SK-N-SH treated with all-trans-retinoic acid at 6 μM for 48 hours (cell line): ENCODE data around the gene HTR1B.

Experiments
- ATAC-seq: fragments of 200-7000 bp; cut with Tn5 transposase; 3 replicates; pipeline ENCODE4 v1.9.1; 2020; ENCODE audit warnings: mild to moderate bottlenecking, moderate library complexity
- ARNTL ChIP-seq: fragments of 450-650 bp; formaldehyde crosslinking; IDR thresholded peaks from 2 replicates; pipeline ENCODE4 v1.5.0; 2020; ENCODE audit warnings: low read depth, mild to moderate bottlenecking, moderate library complexity, borderline replicate concordance
- CREB5 ChIP-seq: fragments of 250-450 bp; sonication (Bioruptor Pico); IDR thresholded peaks from 2 replicates; pipeline ENCODE4 v1.5.1; 2020; ENCODE audit warnings: low read depth, mild to moderate bottlenecking, moderate library complexity
- CSDC2 ChIP-seq: fragments of 250-450 bp; sonication (Bioruptor Pico); IDR thresholded peaks from 2 replicates; pipeline ENCODE4 v1.5.0; 2020; ENCODE audit warnings: mild to moderate bottlenecking, moderate library complexity
- ESRRG ChIP-seq: fragments of 250-450 bp; sonication (Bioruptor Pico); IDR thresholded peaks from 2 replicates; pipeline ENCODE4 v1.6.1; 2021; ENCODE audit warnings: mild to moderate bottlenecking
- ISL1 ChIP-seq: fragments of 250-450 bp; sonication (Bioruptor Pico); IDR thresholded peaks from 2 replicates; pipeline ENCODE4 v2.1.2; 2022; ENCODE audit warnings: mild to moderate bottlenecking, moderate library complexity
- OSR1 ChIP-seq: fragments of 250-450 bp; sonication (Bioruptor Pico); IDR thresholded peaks from 2 replicates; pipeline ENCODE4 v1.8.0; 2022; ENCODE audit warnings: moderate library complexity, mild to moderate bottlenecking, inconsistent platforms
- PATZ1 ChIP-seq: fragments of 250-450 bp; sonication (Bioruptor Pico); IDR thresholded peaks from 2 replicates; pipeline ENCODE4 v1.8.0; 2020; ENCODE audit warnings: mild to moderate bottlenecking, moderate library complexity, borderline replicate concordance
- POU6F1 ChIP-seq: fragments of 250-450 bp; sonication (Bioruptor Pico); IDR thresholded peaks from 2 replicates; pipeline ENCODE4 v1.8.0; 2021; ENCODE audit warnings: low read depth, mild to moderate bottlenecking, moderate library complexity, borderline replicate concordance
- RARB ChIP-seq: fragments of 250-450 bp; sonication (Bioruptor Pico); IDR thresholded peaks from 2 replicates; pipeline ENCODE4 v1.8.0; 2021; ENCODE audit warnings: mild to moderate bottlenecking, moderate library complexity
- SNAI2 ChIP-seq: fragments of 250-450 bp; sonication (Bioruptor Pico); IDR thresholded peaks from 2 replicates; pipeline ENCODE4 v1.5.0; 2020; ENCODE audit warnings: mild to moderate bottlenecking, moderate library complexity
- TCF4 ChIP-seq: fragments of 250-450 bp; sonication (Bioruptor Pico); IDR thresholded peaks from 2 replicates; pipeline ENCODE4 v1.8.0; 2021; ENCODE audit warnings: mild to moderate bottlenecking, moderate library complexity, borderline replicate concordance
- TOX ChIP-seq: fragments of 250-450 bp; sonication (Bioruptor Pico); IDR thresholded peaks from 2 replicates; pipeline ENCODE4 v1.8.0; 2021; ENCODE audit warnings: mild to moderate bottlenecking, moderate library complexity, borderline replicate concordance
- TSHZ2 ChIP-seq: fragments of 250-450 bp; sonication (Bioruptor Pico); IDR thresholded peaks from 2 replicates; pipeline ENCODE4 v1.5.0; 2020; ENCODE audit warnings: mild to moderate bottlenecking, moderate library complexity
- ZC3H10 ChIP-seq: fragments of 250-450 bp; sonication (Bioruptor Pico); IDR thresholded peaks from 2 replicates; pipeline ENCODE4 v1.5.1; 2021; ENCODE audit warnings: mild to moderate bottlenecking, moderate library complexity
- ZFP30 ChIP-seq: fragments of 450-650 bp; formaldehyde crosslinking; IDR thresholded peaks from 2 replicates; pipeline ENCODE4 v1.5.0; 2022; ENCODE audit warnings: mild to moderate bottlenecking, moderate library complexity
- ZNF565 ChIP-seq: fragments of 450-650 bp; formaldehyde crosslinking; conservative IDR thresholded peaks from 2 replicates; pipeline ENCODE4 v1.5.0; 2020; ENCODE audit warnings: low read depth, mild to moderate bottlenecking, moderate library complexity
- ZNF70 ChIP-seq: fragments of 450-650 bp; formaldehyde crosslinking; IDR thresholded peaks from 2 replicates; pipeline ENCODE4 v1.5.0; 2020; ENCODE audit warnings: mild to moderate bottlenecking, moderate library complexity
- TF ChIP-seq, protein P1 (sequence below): fragments of 250-450 bp; sonication (Bioruptor Pico); IDR thresholded peaks from 2 replicates; pipeline ENCODE4 v1.5.1; 2021; ENCODE audit warnings: mild to moderate bottlenecking, moderate library complexity

HTR1B gene

DNA sequence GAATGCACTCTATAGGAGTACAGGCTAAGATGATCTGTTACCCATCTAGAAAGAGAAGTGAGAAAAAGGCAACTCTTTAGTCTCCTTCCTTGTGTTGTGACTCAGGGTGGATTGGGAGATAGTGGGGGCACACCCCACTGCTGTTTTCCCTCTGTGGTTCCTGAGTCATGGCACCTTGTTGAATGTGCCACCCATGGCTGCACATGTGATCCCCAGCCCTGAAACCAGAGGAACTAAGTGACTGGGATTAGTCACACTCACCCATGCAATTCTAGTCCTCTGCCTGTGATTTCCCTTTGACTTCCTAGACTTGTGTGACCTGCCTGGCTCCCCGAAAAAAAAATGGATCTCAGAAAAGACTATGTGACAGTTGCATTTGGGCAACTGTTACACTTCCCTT, 48.6 kb upstream of the HTR1B start:
- ATAC-seq, result no peak
- TF ChIP-seq CREB5 (CRISPR knock-in tag) (no peak), OSR1 (CRISPR knock-in tag) (no peak)
- TF ChIP-seq, all 23 proteins: peak for 0

- TF ChIP-seq ZNF70 (CRISPR knock-in tag) (no peak), ESRRG (no peak), SNAI2 (CRISPR knock-in tag) (no peak), ISL1 (CRISPR knock-in tag) (no peak), TSHZ2 (CRISPR knock-in tag) (no peak), TOX (CRISPR knock-in tag) (no peak)
- TF ChIP-seq, protein P1, sequence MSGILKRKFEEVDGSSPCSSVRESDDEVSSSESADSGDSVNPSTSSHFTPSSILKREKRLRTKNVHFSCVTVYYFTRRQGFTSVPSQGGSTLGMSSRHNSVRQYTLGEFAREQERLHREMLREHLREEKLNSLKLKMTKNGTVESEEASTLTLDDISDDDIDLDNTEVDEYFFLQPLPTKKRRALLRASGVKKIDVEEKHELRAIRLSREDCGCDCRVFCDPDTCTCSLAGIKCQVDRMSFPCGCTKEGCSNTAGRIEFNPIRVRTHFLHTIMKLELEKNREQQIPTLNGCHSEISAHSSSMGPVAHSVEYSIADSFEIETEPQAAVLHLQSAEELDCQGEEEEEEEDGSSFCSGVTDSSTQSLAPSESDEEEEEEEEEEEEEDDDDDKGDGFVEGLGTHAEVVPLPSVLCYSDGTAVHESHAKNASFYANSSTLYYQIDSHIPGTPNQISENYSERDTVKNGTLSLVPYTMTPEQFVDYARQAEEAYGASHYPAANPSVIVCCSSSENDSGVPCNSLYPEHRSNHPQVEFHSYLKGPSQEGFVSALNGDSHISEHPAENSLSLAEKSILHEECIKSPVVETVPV (CRISPR knock-in tag), result no peak
- ATAC-seq, result no peak
Observed at GRCh38 chr6:77502981-77503380, 39.7 kb upstream of the HTR1B start.

DNA sequence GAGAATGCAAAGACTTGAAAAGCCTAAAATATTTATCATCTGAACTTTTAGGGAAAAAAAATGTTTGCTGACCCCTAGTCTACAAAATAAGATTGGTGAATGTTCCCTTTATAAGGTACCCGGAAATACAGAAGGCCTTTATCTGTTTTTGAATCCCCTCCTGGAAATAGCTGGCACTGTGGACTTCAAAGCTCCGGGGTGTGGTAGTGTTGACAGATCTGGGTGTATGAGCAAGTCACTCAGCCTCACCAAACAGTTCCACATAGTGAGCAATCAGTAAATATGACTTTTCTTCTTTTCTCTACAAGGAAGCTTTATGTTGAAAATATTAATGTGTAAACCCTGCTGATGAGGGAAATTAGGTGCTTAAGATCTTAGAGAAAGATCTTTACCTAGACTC, 29.2 kb upstream of the HTR1B start:
- ATAC-seq, result no peak
- TF ChIP-seq POU6F1 (CRISPR knock-in tag), result no peak
- no peak for TF ChIP-seq TCF4 (CRISPR knock-in tag)
- no peak for TF ChIP-seq CREB5 (CRISPR knock-in tag)
- no peak for TF ChIP-seq ZFP30
- TF ChIP-seq ARNTL (CRISPR knock-in tag), result no peak
- TF ChIP-seq PATZ1, result no peak

- no peak for ATAC-seq
- TF ChIP-seq OSR1 (CRISPR knock-in tag), result no peak
- no peak for TF ChIP-seq TSHZ2 (CRISPR knock-in tag)
- TF ChIP-seq ESRRG, result no peak
- TF ChIP-seq RARB (CRISPR knock-in tag), result no peak
- TF ChIP-seq ZNF565, result no peak
- TF ChIP-seq PATZ1, result no peak
- TF ChIP-seq ZC3H10 (CRISPR knock-in tag), result no peak
- TF ChIP-seq ZNF70 (CRISPR knock-in tag), result no peak
- no peak for TF ChIP-seq CSDC2 (CRISPR knock-in tag)
- TF ChIP-seq, protein P1 (CRISPR knock-in tag), result no peak
Observed at GRCh38 chr6:77487808-77488425, 24.6 kb upstream of the HTR1B start.
